GM19397 (cell line): ENCODE results near the gene ADIPOR1.

ENCODE experiments used
- ATAC-seq: cut with Tn5 transposase; IDR thresholded peaks from one replicate; pipeline ENCODE4 v1.9.1; 2021; ENCODE audit warnings: mild to moderate bottlenecking, moderate library complexity; ENCODE audit not compliant: unreplicated experiment

ADIPOR1 gene

DNA sequence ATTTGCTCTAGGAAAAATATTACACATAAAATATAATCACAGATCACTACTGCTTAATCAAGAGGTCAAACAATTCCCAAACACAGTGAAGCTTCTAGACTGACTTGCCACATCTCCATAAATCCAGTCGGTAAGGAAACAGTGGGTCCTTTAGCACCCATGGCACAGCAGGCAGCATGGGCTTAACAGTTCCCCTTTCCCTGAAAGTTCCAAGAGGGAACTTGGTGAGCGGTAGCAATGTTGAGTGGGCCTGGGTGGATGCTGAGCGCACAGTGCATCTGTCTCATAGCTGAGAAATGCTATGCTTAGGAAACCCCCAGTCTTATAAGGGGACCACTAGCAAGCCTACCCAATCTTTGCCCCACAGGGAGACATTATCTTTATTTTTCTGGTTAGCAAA, 16.7 kb upstream of the ADIPOR1 start:
- no peak for ATAC-seq

DNA sequence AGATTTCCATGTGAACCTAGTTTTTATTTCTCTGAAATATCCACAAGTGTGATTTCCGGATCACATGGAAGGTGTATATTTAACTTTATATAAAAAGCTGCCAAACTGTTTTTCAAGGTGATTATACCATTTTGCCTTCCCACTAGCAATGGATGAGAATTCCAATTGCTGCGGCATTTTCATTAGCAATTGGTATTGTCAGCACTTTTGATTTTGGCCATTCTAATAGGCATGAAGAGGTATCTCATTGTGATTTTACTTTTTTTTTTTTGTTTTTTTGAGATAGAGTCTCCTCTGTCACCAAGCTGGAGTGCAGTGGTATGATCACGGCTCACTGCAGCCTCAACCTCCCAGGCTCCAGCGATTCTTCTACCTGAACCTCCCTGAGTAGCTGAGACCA, 13.9 kb upstream of the ADIPOR1 start:
- ATAC-seq = no peak

DNA sequence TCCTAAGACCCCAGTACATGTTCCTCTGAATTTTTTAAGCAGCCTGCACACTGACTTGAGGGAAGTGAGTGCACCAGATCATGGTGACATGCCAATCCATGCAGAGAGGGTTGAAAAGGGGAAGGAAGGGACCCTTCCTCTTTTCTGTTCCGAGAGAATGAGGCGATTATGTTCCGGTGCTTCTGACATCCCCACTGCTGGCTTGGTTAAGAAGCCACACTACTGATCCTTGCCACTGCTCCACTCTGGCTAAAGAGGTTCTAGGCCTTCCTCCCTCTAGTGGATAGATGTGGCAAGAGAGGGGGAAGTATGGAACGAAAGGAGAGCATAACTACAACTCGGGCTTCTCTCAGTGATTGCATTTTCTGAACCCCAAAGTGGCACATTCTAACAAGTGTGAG, 10.8 kb upstream of the ADIPOR1 start:
- no peak for ATAC-seq

DNA sequence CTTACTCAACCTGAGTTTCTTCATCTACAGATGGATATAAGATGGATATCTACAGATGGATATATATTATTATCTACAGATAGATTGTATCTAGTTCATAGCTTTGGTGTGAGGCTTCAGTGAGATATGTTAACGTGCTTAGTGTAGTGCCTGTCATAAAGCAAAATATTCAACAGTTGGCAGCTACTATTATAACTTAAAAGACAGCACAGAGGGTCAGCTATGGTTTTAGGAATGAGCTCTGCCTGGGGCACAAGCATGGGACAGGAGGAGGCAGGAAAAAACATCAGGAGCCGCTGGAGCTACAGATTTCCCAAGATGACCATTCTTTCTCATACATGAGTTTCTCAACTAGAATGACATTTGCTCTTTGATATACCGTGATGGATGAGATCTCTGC, 10.2 kb upstream of the ADIPOR1 start:
- ATAC-seq = no peak

DNA sequence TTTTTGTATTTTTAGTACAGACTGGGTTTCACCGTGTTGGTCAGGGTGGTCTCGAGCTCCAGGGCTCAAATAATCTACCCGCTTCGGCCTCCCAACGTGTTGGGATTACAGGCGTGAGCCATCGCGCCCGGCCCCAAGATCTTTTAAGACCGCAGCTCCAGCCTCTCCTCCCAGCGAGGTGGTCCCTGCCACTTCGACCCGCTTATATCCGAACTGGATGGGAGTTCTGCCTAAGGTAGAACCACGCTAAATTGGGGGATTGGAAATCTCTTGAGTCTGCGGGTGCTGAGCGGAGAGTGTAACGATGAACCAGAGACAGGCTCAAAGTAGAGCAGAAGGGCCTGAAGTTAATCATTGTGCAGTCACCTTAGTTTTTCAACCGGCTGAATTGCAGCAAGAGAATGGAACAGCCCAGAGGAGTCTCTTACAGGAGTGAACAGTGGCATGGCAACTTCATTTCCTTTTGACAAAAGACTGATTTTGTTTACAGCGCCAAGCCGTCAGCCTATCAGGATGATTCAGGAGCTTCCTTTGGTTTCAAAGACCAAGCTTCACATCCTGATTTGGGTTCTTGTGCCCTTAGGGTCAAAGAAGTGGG, 9.7 kb upstream of the ADIPOR1 start:
- ATAC-seq = peak; percentile 27

DNA sequence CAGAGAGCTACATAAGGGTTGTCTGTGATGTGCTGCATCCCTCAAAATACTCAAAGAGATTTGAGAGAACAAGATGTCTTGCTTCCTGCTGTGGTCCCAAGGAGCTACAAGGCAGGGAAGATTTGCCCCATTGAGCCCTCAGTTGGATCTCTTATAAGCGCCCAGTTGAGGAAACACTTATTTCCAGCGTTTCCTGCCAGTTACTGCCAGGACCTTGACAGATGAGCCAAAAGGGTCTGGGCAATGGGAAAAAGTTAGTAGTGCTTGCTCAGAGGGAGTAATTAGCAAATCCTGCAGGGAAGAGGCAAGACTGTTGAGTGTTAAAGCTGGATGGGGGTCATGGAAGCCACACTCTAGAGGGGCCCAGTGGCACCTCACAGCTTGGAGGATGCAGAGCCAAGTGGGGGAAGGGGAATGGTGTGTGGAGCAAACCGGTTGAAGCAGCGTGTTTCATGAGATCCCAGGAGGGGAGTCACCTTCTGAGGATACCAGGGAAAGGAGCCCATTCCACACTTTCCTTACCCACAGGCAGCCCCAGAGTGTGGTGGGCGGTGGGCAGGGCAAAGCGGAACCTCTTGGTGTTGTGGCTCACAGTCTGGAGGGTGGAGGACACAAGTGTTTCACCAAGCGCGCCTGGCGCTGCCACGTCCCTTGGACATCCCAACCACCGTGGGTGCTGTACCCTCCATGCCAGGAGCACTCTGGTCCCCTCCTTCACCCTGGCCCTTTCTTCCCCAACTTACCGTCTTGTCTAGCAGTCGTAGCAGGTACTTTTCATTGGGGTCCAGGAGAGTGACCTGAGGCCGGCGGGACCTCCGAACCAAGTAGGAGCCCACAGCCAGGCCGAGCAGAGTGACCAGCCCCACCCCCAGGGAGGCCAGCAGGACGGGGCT, 8.1 kb upstream of the ADIPOR1 start:
- no peak for ATAC-seq

DNA sequence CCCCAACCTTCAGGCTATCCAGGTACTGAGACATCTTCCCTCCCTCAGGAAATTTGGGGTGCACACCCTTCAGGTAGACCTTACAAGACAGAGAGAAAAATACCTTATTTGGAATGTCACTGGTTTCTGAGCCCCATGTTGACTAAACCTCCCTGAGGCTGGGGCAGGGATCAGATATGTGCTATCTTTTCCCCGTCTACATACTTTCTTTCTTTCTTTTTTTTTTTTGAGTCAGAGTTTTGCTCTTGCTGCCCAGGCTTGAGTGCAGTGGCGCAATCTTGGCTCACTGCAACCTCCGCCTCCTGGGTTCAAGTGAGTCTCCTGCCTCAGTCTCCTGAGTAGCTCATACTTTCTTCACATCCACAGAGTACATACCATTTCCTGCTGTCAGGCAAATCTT, 7.3 kb upstream of the ADIPOR1 start:
- no peak for ATAC-seq

DNA sequence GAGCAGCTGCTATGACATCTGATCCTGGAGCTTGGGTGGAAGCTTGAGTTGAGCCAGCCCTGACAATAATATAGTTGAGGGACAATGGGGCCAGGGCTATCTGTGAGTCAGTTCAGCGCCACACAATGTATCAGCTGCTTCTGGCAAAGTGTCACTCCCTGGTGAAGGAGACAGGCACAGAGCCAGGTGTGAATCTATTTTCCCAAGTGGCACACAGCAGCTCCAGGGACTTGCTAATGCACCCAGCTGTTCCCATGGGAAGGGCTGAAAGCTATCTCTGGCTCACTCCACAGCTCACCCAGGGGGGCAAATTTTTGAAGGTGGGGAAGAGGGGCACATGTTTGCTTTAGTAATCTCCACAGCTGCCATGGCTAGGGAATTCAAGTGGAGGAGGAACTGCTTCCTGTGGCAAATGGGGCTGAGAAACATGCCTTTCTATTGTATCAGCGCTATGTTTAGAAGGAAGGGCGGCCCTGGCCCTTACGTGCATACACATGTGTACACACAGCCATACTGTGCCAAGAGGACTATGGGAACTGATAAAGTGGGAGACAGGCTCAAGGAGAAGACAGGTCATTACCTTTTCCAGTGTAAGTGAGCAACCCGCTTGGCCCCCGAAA, 6.8 kb upstream of the ADIPOR1 start:
- no peak for ATAC-seq

DNA sequence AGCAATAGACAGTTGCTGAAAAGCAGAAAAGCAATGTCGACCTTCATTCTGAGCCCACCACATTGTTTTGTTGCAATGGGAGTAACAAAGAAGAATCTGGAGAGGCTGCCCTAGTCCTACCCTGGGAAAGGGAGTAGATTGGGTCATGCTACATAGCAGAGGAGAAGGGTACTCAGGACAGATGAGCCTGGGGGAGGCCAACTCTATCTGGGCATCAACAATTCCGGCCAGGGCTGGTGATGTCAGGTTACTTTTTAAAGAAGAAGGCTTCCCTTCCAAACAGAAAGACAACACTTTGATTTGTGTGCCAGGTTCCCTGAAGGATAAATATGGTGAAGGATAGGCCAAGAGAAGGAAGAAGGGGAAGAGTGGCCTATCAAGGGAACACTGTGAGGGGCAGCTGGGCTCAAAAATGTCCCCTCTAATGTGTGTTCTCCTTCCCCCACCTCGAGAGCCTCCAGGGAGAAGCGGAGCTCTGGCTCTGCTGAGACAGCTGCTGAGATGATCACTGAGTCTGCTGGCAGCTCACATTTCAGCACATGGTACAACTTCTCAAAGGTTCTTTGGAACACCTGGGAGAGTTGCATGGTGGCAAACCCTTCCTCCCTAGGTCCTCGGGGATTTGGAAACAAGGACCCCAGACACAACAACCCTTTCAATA, 3.2 kb upstream of the ADIPOR1 start:
- no peak for ATAC-seq

DNA sequence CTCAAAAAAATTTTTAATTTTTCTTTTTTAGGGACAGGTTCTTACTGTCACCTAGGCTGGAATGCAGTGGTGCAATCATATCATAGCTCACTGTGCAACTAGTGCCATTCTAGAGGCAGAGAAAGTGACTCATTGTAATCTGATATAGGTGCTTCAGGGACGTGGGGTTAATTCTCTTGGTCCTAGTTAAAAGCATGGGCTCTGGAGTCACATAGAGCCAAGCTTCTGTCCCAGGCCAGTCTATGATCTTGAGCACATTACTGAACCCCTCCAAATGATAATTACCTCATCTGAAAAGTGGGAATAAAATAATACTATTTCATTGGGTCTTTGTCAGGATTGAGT, 1.1 kb upstream of the ADIPOR1 start:
- no peak for ATAC-seq

DNA sequence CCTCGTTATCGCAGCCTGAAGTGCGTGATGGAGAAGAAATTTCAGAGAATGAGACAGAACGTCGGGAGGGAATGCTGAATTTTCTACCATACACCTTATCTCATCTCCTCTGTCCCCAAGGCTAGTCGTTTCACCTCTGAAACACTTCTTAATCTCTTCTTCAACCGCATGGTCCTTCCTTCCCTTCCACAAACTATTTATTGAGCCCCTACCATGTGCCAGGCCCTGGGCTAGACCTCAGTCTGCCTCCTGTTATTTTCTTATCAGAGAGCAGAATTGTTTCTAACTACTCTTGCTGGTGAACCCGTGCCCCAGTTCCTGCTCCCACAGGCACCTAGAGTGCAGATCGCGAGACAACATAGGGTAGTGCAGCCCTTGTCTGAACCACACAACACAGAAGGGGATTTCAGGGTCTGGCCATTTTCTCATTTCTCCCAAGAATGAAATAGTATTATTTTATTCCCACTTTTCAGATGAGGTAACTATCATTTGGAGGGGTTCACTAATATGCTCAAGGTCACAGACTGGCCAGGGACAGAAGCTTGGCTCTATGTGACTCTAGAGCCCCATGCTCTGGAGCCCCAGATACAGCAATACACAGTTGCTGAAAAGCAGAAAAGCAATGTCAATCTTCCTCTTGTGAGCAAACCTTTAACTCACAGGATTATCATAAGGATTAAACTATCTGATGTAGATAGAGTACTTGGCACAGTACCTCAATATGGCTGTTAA, 598 bp upstream of the ADIPOR1 start:
- ATAC-seq = no peak

DNA sequence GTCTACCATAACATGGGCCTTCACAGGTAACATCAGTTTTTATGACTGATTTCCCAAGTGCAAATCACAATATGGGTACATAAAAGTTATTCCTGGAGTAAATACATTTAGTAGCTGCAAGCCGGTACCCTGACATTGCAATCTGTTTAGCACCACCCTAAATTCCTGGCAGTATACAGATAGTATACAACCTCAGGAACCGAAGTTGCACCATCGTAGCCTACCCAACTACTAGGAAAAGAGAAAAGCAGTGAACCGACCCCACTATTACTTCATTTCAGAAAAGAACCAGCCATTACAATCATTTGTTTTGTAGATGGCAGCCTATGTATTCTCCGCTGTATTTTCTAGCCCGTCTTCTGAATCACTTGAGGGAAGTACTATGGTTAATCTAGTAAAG, 1.1 kb downstream of the ADIPOR1 start:
- no peak for ATAC-seq

DNA sequence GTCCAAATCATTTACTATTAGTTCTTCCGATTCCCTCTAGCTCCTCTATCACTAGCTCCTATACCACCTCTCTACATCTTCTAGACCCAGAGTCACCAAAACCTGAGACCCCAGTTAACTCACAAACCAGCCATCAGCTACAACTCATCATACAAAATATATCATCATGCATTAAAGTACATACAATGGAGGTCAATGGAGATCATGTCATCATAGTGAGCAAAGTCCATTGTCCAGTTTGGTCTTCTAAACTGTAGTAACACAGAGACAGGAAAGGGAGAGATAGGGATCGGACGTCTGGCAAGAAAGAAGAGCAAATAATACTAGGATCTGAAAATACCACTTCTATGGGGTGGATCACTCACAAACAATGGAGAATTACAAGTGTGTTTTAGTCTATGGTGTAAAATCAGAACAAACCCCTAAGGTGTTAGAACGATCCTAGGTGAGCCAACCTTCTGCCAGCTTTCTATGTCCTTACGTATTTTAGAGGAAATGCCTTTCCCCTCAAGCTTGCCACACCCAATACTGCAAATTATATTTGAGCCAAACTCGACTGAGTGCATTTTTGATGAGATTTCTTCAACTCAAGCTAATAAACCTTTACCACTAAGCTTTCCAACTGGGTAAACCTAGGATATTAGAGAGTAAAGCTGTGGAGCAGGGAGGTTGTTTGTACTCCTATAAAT, 3.9 kb downstream of the ADIPOR1 start:
- no peak for ATAC-seq

DNA sequence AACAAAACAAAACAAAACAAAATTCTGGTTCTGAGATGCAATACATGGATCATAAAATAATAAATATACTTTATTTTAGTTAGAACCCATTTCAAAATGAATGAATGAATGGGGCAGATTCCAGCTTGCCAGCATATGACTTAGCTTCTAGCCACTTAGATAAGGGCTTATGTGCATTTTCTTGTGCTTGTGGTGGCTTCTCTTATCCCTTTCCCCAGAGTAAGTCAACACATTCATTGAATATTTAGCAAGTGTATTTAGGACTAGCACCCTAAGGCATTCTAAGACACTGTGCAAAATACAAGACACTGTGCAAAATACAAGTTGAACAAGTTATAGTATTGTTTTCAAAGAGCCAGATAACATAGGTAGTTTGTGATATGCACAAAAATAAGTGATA, 4.7 kb downstream of the ADIPOR1 start:
- no peak for ATAC-seq

DNA sequence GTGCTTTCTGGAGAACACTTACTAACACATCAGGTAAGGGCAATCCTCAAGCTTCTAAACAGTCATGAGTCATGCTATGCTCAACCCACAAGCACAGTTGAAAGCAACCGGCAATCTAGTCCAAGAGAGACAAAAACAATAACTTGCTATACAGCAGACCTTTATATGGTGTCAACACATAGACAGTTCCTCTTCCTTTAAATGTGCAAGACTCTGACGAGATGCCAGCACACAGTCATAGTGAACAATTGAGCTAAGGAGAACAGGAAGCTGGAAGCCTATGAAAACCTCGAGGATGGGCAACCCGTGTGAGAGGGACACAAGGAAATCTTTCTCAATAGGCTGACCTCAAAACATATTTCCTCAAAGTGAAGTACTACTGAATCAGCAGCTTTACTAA, 5.3 kb downstream of the ADIPOR1 start:
- ATAC-seq = no peak

DNA sequence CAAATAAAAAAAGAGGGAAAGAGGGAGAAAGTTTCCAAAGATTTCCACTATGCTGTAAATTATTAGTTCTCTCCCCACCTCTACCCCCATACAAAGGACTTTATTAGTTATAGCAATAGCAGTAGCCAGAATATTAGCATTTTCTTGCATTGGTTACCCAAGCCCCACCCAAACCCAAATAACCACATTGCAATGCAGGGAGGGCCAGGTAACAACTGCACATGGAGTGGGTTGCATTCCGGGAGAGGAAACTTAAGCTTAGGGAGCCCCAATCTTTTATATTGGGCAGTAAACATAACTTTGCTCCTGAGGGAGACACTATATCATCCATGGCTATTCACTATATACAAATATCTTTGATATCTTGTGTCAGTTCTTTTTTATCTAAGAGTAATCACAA, 6.0 kb downstream of the ADIPOR1 start:
- no peak for ATAC-seq

DNA sequence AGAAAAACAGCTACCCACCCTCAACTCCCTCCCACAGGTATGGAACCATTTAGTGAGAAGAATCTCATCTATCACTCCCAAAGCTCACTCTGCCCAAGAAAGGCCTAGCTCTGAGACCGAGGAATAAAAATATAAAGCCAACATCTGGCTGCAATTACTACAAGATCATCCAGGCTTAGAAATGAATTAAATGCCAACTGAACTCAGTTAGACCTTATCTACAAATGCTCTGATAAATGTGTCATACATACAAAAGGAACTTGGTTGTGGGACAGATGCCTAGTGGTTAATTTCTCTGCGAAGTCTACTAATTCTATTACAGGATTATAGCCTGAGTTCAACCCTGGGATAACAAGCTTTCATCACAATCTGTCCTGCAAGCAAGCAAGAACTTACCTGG, 6.7 kb downstream of the ADIPOR1 start:
- ATAC-seq = no peak

DNA sequence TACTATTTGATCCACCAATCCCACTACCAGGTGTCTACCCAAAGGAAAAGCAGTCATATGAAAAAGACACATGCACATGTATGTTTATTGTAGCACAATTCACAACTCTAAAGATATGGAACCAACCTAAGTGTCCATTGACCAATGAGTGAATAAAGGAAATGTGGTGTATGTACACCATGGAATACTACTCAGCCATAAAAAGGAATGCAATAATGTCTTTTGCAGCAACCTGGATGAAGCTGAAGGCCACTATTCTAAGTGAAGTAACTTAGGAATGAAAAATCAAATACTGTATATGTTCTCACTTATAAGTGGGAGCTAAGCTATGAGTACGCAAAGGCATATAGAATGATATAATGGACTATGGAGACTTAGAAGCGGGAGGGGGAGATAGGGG, 12.6 kb downstream of the ADIPOR1 start:
- no peak for ATAC-seq

DNA sequence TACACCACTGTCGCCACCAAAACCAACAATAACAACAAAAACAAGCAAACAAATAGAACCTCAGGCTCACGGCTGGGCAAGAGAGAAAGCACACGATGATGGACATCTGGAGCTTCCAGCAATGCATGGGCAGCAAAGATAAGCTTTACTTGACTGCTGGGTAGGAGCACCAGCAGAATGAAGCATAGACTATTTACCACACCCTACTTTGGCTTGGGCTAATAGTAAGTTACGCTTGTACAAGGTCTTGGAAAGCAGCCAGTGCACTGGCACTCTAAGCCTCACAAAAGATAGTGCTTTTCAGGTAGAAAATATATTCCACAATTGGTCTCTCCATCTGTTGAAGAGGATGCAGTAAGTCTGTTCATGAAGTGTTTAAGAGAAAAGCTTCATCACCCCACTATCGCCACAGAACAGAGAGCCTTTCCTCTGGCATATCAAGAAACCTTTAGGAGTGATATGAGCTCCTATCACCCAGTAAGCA, 13.6 kb downstream of the ADIPOR1 start:
- ATAC-seq = no peak

DNA sequence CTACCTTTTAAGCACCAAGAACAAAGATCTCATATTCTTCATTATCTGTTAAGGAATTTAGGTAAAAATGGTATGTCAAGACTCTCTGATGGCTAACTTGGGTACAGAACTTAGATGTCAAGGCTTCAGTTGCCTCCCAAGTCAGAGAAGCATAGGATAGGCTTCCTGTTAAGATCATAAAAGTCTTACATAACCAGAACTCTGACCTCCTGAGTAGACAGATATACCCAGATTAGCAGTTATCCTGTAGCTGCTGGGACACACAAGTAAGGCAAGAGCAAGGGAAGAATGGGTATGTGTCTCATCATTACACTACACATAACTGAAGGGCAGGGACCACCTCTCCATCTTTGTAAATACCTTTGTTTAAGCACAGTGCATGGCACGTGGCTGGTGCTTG, 15.7 kb downstream of the ADIPOR1 start:
- no peak for ATAC-seq
